Mesenchymal stem cell (in vitro differentiated cells and primary cell): ENCODE data around the gene C5orf24.
A peak's percentile ranks its signal among the peaks of the same experiment; 100 is the strongest.

Experiments used
- DNase-seq: peaks from one replicate; pipeline ENCODE4 v3.0.0-alpha.2; 2013
- H2AFZ ChIP-seq: one replicate; pipeline ENCODE4 v1.6.1; 2013; ENCODE audit warnings: low read depth, mild to moderate bottlenecking, control low read depth, inconsistent platforms, low read length, moderate library complexity
- H2AK5ac ChIP-seq: 2 replicates; pipeline ENCODE4 v1.6.1; 2013; ENCODE audit warnings: low read length, moderate library complexity, mild to moderate bottlenecking, inconsistent platforms; ENCODE audit not compliant: severe bottlenecking
- H2BK120ac ChIP-seq: one replicate; pipeline ENCODE4 v1.6.1; 2013; ENCODE audit warnings: low read depth, mild to moderate bottlenecking, inconsistent platforms, low read length, moderate library complexity
- H2BK12ac ChIP-seq, 2 experiments: one replicate each; pipeline ENCODE4 v1.6.1; 2013; ENCODE audit warnings: inconsistent platforms in 2 of 2, low read length in 2 of 2, mild to moderate bottlenecking in 2 of 2, moderate library complexity in 2 of 2, control low read depth in 1 of 2
- H2BK15ac ChIP-seq: one replicate; pipeline ENCODE4 v1.6.1; 2013; ENCODE audit warnings: mild to moderate bottlenecking, low read depth, inconsistent platforms; ENCODE audit not compliant: poor library complexity, severe bottlenecking
- H2BK5ac ChIP-seq: 2 replicates; pipeline ENCODE4 v1.6.1; 2013; ENCODE audit warnings: low read depth, mild to moderate bottlenecking, low read length, control low read depth, inconsistent platforms; ENCODE audit not compliant: poor library complexity, severe bottlenecking
- H3K14ac ChIP-seq, 2 experiments: one replicate each; pipeline ENCODE4 v1.6.1; 2013; ENCODE audit warnings: inconsistent platforms in 2 of 2, low read length in 2 of 2, control low read depth in 1 of 2, mild to moderate bottlenecking in 1 of 2, moderate library complexity in 1 of 2
- H3K18ac ChIP-seq, 2 experiments: one replicate each; pipeline ENCODE4 v1.6.1; 2013; ENCODE audit warnings: inconsistent platforms in 2 of 2, low read length in 2 of 2, control low read depth in 1 of 2, low read depth in 1 of 2, mild to moderate bottlenecking in 1 of 2
- H3K23ac ChIP-seq, 2 experiments: one replicate each; pipeline ENCODE4 v1.6.1; 2013; ENCODE audit warnings: inconsistent platforms in 2 of 2, low read length in 2 of 2, mild to moderate bottlenecking in 2 of 2, moderate library complexity in 2 of 2, control low read depth in 1 of 2
- H3K27ac ChIP-seq: 2 replicates; pipeline ENCODE4 v1.5.1; 2013; ENCODE audit warnings: mild to moderate bottlenecking, moderate library complexity, low read length, control low read depth, inconsistent platforms; ENCODE audit not compliant: poor library complexity, severe bottlenecking
- H3K27me3 ChIP-seq, 2 experiments: 2 replicates each; pipeline versions ENCODE4 v1.6.1 to v1.7.0; 2013; ENCODE audit warnings: low read length in 2 of 2, mild to moderate bottlenecking in 2 of 2, moderate library complexity in 2 of 2, control low read depth in 1 of 2, inconsistent platforms in 1 of 2; ENCODE audit not compliant: control insufficient read depth in 1 of 2, insufficient read depth in 1 of 2
- H3K36me3 ChIP-seq, 2 experiments: 2 replicates each; pipeline versions ENCODE4 v1.6.1 to v1.7.0; 2013; ENCODE audit warnings: low read length in 2 of 2, control low read depth in 1 of 2, inconsistent platforms in 1 of 2, low read depth in 1 of 2, mild to moderate bottlenecking in 1 of 2; ENCODE audit not compliant: insufficient read depth in 2 of 2, control insufficient read depth in 1 of 2
- H3K4ac ChIP-seq, 2 experiments: one replicate each; pipeline ENCODE4 v1.6.1; 2013; ENCODE audit warnings: inconsistent platforms in 2 of 2, low read length in 2 of 2, mild to moderate bottlenecking in 2 of 2, moderate library complexity in 2 of 2, control low read depth in 1 of 2, low read depth in 1 of 2
- H3K4me1 ChIP-seq: 2 replicates; pipeline ENCODE4 v1.6.1; 2013; ENCODE audit warnings: low read depth, low read length, control low read depth; ENCODE audit not compliant: control insufficient read depth, insufficient read depth
- H3K4me2 ChIP-seq: 2 replicates; pipeline ENCODE4 v1.6.1; 2013; ENCODE audit warnings: low read length, mild to moderate bottlenecking, inconsistent platforms; ENCODE audit not compliant: poor library complexity, severe bottlenecking
- H3K4me3 ChIP-seq, 2 experiments: 2 replicates each; pipeline versions ENCODE4 v1.5.1 to v1.7.0; 2013; ENCODE audit warnings: low read length in 2 of 2, mild to moderate bottlenecking in 2 of 2, control low read depth in 1 of 2, low read depth in 1 of 2; ENCODE audit not compliant: insufficient read depth in 1 of 2
- H3K79me1 ChIP-seq: replicated peaks from 2 replicates; pipeline ENCODE4 v1.6.1; 2013; ENCODE audit warnings: mild to moderate bottlenecking, control low read depth, low read length, inconsistent platforms; ENCODE audit not compliant: poor library complexity, severe bottlenecking
- H3K9ac ChIP-seq: 2 replicates; pipeline ENCODE4 v1.7.0; 2013; ENCODE audit warnings: mild to moderate bottlenecking, low read length, moderate library complexity
- H3K9me3 ChIP-seq: 2 replicates; pipeline ENCODE4 v1.7.0; 2013; ENCODE audit warnings: mild to moderate bottlenecking, low read length; ENCODE audit not compliant: control insufficient read depth
- H4K8ac ChIP-seq: one replicate; pipeline ENCODE4 v1.6.1; 2013; ENCODE audit warnings: inconsistent platforms, mild to moderate bottlenecking, low read length, moderate library complexity
- H4K91ac ChIP-seq: one replicate; pipeline ENCODE4 v1.6.1; 2013; ENCODE audit warnings: mild to moderate bottlenecking, low read length, inconsistent platforms
- WGBS: methylation state at CpG from one replicate; pipeline ENCODE4 v1.1.7; 2013; ENCODE audit warnings: mixed read lengths; 5-methylcytosine and 5-hydroxymethylcytosine counted together

Gene C5orf24

GRCh38 chr5:134873494-134873893, 27.7 kb downstream of the C5orf24 start:
- Histone ChIP-seq H3K36me3 (peaks cover 0 to 9% of the 10 kb centered on the region in 2 experiments), H2BK120ac (no peak overlapping the region), H3K23ac (no peak overlapping the region), H2BK15ac (no peak overlapping the region), H3K9ac (peak overlapping the region; percentile 91), H2AFZ (no peak overlapping the region), H3K18ac (no peak overlapping the region), H3K4ac (peak overlapping the region in 1 of 2 experiments; percentile 47), H3K27ac (no peak overlapping the region), H2BK5ac (no peak overlapping the region), H3K4me1 (peaks cover 6% of the 10 kb centered on the region), H3K4me2 (no peak overlapping the region), H4K91ac (no peak overlapping the region), H2AK5ac (peak overlapping the region; percentile 26), H3K4me3 (peak overlapping the region in 1 of 2 experiments; percentile 94), H2BK12ac (no peak overlapping the region), H3K14ac (no peak overlapping the region), H3K27me3 (no peaks in the 10 kb centered on the region), H4K8ac (peak overlapping the region; percentile 92), H3K79me1 (peaks cover 19% of the 10 kb centered on the region), H3K9me3 (no peaks in the 10 kb centered on the region)
- DNase-seq, result no peak
- 100% methylated on average over 4 of the region's 6 CpGs for whole genome bisulfite sequencing

DNA sequence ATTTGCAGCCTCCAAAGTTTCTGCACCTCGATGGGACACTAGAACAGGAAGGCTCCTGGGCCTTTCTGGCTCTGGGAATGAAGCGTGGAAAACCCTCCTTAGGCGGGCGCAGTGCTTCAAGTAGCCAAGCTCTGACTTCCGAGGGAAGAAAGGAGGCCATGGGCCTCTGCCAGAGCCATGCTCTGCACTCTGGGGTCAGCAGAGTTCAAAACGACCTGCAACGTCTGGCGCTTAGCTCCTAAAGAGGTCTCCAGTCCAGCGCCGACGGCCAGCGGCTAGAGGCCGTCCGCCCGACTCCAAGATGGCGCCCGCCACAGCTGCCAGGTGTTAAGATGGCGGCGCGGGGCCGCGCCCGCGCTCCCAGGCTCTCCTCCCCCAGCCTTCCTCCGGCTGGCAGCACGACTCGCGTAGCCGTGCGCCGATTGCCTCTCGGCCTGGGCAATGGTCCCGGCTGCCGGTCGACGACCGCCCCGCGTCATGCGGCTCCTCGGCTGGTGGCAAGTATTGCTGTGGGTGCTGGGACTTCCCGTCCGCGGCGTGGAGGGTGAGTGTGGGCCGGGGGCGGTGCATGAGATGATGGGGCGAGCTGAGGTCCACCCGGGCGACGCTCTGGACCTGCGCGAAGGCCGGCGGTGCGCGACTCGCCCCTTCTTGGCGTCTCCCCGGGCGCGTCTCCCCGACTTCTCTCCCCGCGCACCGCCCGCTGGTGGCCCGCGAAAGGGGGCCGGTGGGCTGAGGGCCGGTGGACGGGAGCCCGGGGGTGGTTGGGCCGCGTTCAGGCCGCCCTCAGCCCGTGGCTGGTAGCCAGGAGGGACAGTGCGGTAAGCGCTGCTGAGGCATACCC, 28.4 kb downstream of the C5orf24 start, which contains the start of gene TXNDC15:
TXNDC15 (plus strand) TSS at position 385 of the 844 bp plus-strand sequence; CDS start at position 442, 57 bp downstream.
- H4K8ac ChIP-seq, result peak within 1 kb of the TSS; percentile 99
- H3K23ac ChIP-seq, result peak within 1 kb of the TSS in 1 of 2 experiments; percentile 86
- H3K9ac ChIP-seq, result peak within 1 kb of the TSS; percentile 91
- H3K27me3 ChIP-seq, result no peaks in the 10 kb centered on the region
- H3K27ac ChIP-seq, result peak within 1 kb of the TSS; percentile 87
- peaks cover 0 to 9% of the 10 kb centered on the region in 2 experiments for H3K36me3 ChIP-seq
- H3K4me2 ChIP-seq, result peak within 1 kb of the TSS; percentile 68
- WGBS, result 4% methylated on average over 57 of the region's 79 CpGs
- DNase-seq, result peak; percentile 88
- H3K4me1 ChIP-seq, result peaks cover 6% of the 10 kb centered on the region
- H3K4ac ChIP-seq, result peak within 1 kb of the TSS; percentile 93 to 99
- peak within 1 kb of the TSS; percentile 77 for H2BK5ac ChIP-seq
- H3K18ac ChIP-seq, result peak within 1 kb of the TSS; percentile 93 to 100
- peaks cover 23% of the 10 kb centered on the region for H3K79me1 ChIP-seq
- peak within 1 kb of the TSS; percentile 100 for H4K91ac ChIP-seq
- H3K4me3 ChIP-seq, result peak within 1 kb of the TSS; percentile 90 to 94
- H2BK15ac ChIP-seq, result peak within 1 kb of the TSS; percentile 94
- H3K9me3 ChIP-seq, result no peaks in the 10 kb centered on the region
- peak within 1 kb of the TSS; percentile 88 for H2AFZ ChIP-seq
- peak within 1 kb of the TSS in 1 of 2 experiments; percentile 40 for H2BK12ac ChIP-seq
- H2BK120ac ChIP-seq, result peak within 1 kb of the TSS; percentile 91
- H2AK5ac ChIP-seq, result peak within 1 kb of the TSS; percentile 61
- peak within 1 kb of the TSS in 1 of 2 experiments; percentile 94 for H3K14ac ChIP-seq

GRCh38 chr5:134874831-134875655, 29.3 kb downstream of the C5orf24 start:
- WGBS, result 5% methylated on average over 18 of the region's 20 CpGs

More at GRCh38 chr5:134874831-134875655, 29.3 kb downstream of the C5orf24 start:
- H2AK5ac ChIP-seq, result no peak overlapping the region
- H3K79me1 ChIP-seq, result peaks cover 26% of the 10 kb centered on the region
- H2BK120ac ChIP-seq, result no peak overlapping the region
- peaks cover 0 to 9% of the 10 kb centered on the region in 2 experiments for H3K36me3 ChIP-seq
- peak overlapping the region; percentile 68 for H3K4me2 ChIP-seq
- peaks cover 6% of the 10 kb centered on the region for H3K4me1 ChIP-seq
- no peak overlapping the region for H4K91ac ChIP-seq
- peak; percentile 89 for DNase-seq
- peak overlapping the region; percentile 73 for H3K27ac ChIP-seq
- peak overlapping the region; percentile 91 to 100 for H3K18ac ChIP-seq
- H3K9me3 ChIP-seq, result no peaks in the 10 kb centered on the region
- H2BK5ac ChIP-seq, result peak overlapping the region; percentile 68
- H3K14ac ChIP-seq, result peak overlapping the region in 1 of 2 experiments; percentile 90
- peak overlapping the region; percentile 91 for H3K9ac ChIP-seq
- H3K4ac ChIP-seq, result peak overlapping the region; percentile 30 to 93
- H2BK15ac ChIP-seq, result peak overlapping the region; percentile 94
- H3K4me3 ChIP-seq, result peak overlapping the region; percentile 90 to 94
- H2BK12ac ChIP-seq, result no peak overlapping the region
- H4K8ac ChIP-seq, result peak overlapping the region; percentile 99
- no peaks in the 10 kb centered on the region for H3K27me3 ChIP-seq
- H2AFZ ChIP-seq, result peak overlapping the region; percentile 88
- H3K23ac ChIP-seq, result peak overlapping the region in 1 of 2 experiments; percentile 83
